ENCODE measurements around the gene OLIG1. TPM values are rescaled to one million over a fixed set of nuclear protein-coding genes. Genes with fewer than 3 reads are reported as not detected.

The OLIG1 gene
- total and polyA plus RNA-seq, 2 of the 13 experiments (the other 11 are each of a cell fraction or from before 2014, with no cell fraction given) = not detected

- peaks cover 6 to 72% of the 10 kb centered on the region in 2 experiments; a peak in 4 of 5 replicates for H3K27me3 ChIP-seq (ENCODE audit: control insufficient read depth in 1 of 2, insufficient read depth in 2 of 2, low read length in 2 of 2)
Measured at GRCh38 chr21:33108228-33108627, 38.3 kb downstream of the OLIG1 start.

GRCh38 chr21:33109574-33110339 is 39.8 kb downstream of the OLIG1 start:
- no peaks in the 10 kb centered on the region for H3K4me1 ChIP-seq (ENCODE audit: insufficient read depth, low read length)
- CTCF ChIA-PET (ENCODE audit: low intra/inter-chr PET ratio, low total read pairs) = no interaction called here
- no peaks in the 10 kb centered on the region for H3K36me3 ChIP-seq (replicated peaks in 1 of 2; ENCODE audit: control insufficient read depth in 1 of 2, insufficient read depth in 2 of 2, low read length in 2 of 2)
- H4K20me1 ChIP-seq (ENCODE audit: insufficient read depth, low read length) = no peaks in the 10 kb centered on the region
- in situ Hi-C loops (cut with HindIII; ENCODE audit: extremely low pct_ligation_motif_present, low pct_unique_long_range_greater_than_20kb) (no loop called here), intact Hi-C loops (cut with micrococcal nuclease; ENCODE audit: unreplicated experiment) (no loop called here)
- POLR2A ChIA-PET = no interaction called here
- H3K27me3 ChIP-seq (ENCODE audit: control insufficient read depth in 1 of 2, insufficient read depth in 2 of 2, low read length in 2 of 2) = peaks cover 3 to 74% of the 10 kb centered on the region in 2 experiments; a peak in 4 of 5 replicates
- H3K9ac ChIP-seq (ENCODE audit: insufficient read depth, low read depth, low read length) = no peak overlapping the region
- no peak for TF ChIP-seq SNAPC5 (CRISPR knock-in tag; IDR thresholded peaks at IDR 0.05; ENCODE audit: borderline replicate concordance)
- FAIRE-seq = no peak
- H3K79me2 ChIP-seq (ENCODE audit: insufficient read depth, low read length) = no peaks in the 10 kb centered on the region
- H3K4me2 ChIP-seq (ENCODE audit: low read depth, low read length) = no peak overlapping the region
- DNase-seq (ENCODE audit: low spot score) = no peak
- no peak overlapping the region for H3K4me3 ChIP-seq (replicated peaks in 1 of 3; ENCODE audit: insufficient read depth in 1 of 3, low read depth in 2 of 3, low read length in 3 of 3)
- H3K9me3 ChIP-seq (ENCODE audit: low read length) = no peaks in the 10 kb centered on the region
- no peak overlapping the region for H3K27ac ChIP-seq (ENCODE audit: extremely low read length, insufficient read depth, low read length)
- WGBS (ENCODE audit: low lambda C conversion rate) = 15% methylated on average over 10 of the region's 45 CpGs
- ATAC-seq = no peak; the same call in 2 of the 3 replicates
- BruUV-seq (replicated peaks) = no TSS peak
- no peak overlapping the region for H2AFZ ChIP-seq (ENCODE audit: low read length)

More at GRCh38 chr21:33108228-33108627, 38.3 kb downstream of the OLIG1 start:
- Histone ChIP-seq H4K20me1 (ENCODE audit: insufficient read depth, low read length) (no peaks in the 10 kb centered on the region), H3K36me3 (replicated peaks in 1 of 2; ENCODE audit: control insufficient read depth in 1 of 2, insufficient read depth in 2 of 2, low read length in 2 of 2) (no peaks in the 10 kb centered on the region), H3K4me3 (replicated peaks in 1 of 3; ENCODE audit: insufficient read depth in 1 of 3, low read depth in 2 of 3, low read length in 3 of 3) (no peak overlapping the region), H3K9me3 (ENCODE audit: low read length) (no peaks in the 10 kb centered on the region), H3K9ac (ENCODE audit: insufficient read depth, low read depth, low read length) (no peak overlapping the region), H3K79me2 (ENCODE audit: insufficient read depth, low read length) (no peaks in the 10 kb centered on the region), H3K27ac (ENCODE audit: extremely low read length, insufficient read depth, low read length) (no peak overlapping the region), H2AFZ (ENCODE audit: low read length) (no peak overlapping the region), H3K4me2 (ENCODE audit: low read depth, low read length) (no peak overlapping the region), H3K4me1 (ENCODE audit: insufficient read depth, low read length) (no peaks in the 10 kb centered on the region)
- TF ChIP-seq TIGD3 (CRISPR knock-in tag; IDR thresholded peaks at IDR 0.05; ENCODE audit: borderline replicate concordance) (no peak), ZNF790 (CRISPR knock-in tag; IDR thresholded peaks at IDR 0.05; ENCODE audit: borderline replicate concordance) (no peak), MTA1 (CRISPR knock-in tag; IDR thresholded peaks at IDR 0.05; ENCODE audit: borderline replicate concordance) (no peak), RARG (CRISPR knock-in tag; IDR thresholded peaks at IDR 0.05; ENCODE audit: low read depth) (no peak)
- FAIRE-seq (no peak), ATAC-seq (no peak), DNase-seq (ENCODE audit: low spot score) (no peak)
- BruUV-seq (replicated peaks) = no TSS peak
- CTCF ChIA-PET (ENCODE audit: low intra/inter-chr PET ratio, low total read pairs) = no interaction called here
- intact Hi-C loops (cut with micrococcal nuclease; ENCODE audit: unreplicated experiment) (no loop called here), in situ Hi-C loops (cut with HindIII; ENCODE audit: extremely low pct_ligation_motif_present, low pct_unique_long_range_greater_than_20kb) (no loop called here)
- POLR2A ChIA-PET = no interaction called here
- WGBS (ENCODE audit: low lambda C conversion rate) = 0% methylated on average over 4 of the region's 4 CpGs

Data from HepG2 (cell line).